NCI-H82 treated with DMSO at 0.1 percent for 48 hours (cell line): Measurements from ENCODE around the gene LDLR.

ENCODE experiments used
- DNase-seq: peaks from one replicate; lab custom pipeline; 2025; ENCODE audit not compliant: unreplicated experiment; lab: John Stamatoyannopoulos, UW

The LDLR gene

DNA sequence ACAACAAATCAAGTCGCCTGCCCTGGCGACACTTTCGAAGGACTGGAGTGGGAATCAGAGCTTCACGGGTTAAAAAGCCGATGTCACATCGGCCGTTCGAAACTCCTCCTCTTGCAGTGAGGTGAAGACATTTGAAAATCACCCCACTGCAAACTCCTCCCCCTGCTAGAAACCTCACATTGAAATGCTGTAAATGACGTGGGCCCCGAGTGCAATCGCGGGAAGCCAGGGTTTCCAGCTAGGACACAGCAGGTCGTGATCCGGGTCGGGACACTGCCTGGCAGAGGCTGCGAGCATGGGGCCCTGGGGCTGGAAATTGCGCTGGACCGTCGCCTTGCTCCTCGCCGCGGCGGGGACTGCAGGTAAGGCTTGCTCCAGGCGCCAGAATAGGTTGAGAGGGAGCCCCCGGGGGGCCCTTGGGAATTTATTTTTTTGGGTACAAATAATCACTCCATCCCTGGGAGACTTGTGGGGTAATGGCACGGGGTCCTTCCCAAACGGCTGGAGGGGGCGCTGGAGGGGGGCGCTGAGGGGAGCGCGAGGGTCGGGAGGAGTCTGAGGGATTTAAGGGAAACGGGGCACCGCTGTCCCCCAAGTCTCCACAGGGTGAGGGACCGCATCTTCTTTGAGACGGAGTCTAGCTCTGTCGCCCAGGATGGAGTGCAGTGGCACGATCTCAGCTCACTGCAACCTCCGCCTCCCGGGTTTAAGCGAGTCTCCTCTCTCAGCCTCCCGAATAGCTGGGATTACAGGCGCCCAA is at the start of gene LDLR:
Gene LDLR, plus strand, starts transcription at position 210 of the 760 bp plus-strand sequence. Its CDS starts 86 bp downstream, at position 296.
- DNase-seq = peak; percentile 87

- DNase-seq = no peak
Observed at GRCh38 chr19:11041194-11041593, 48.1 kb upstream of the LDLR start.

- no peak for DNase-seq
Observed at GRCh38 chr19:11041966-11042627, 47.2 kb upstream of the LDLR start.

- DNase-seq = no peak
Observed at GRCh38 chr19:11044431-11044830, 44.8 kb upstream of the LDLR start.

DNA sequence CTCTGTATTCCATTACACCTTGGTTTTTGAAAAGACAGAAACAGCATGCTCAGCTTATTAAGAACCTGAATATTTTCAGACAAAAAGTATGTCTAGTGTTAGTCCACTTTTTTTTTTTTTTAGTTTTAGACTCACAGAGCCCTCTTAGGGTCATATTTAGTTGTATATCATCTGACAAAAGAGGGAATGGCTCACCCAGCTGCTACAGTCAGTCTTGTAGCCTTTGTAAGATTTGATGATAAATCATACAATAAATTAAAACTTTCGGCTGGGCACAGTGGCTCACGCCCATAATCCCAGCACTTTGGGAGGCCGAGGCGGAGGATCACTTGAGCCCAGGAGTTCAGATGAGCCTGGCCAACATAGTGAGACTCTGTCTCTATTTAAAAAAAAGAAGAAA is 43.7 kb upstream of the LDLR start:
- DNase-seq = no peak

DNA sequence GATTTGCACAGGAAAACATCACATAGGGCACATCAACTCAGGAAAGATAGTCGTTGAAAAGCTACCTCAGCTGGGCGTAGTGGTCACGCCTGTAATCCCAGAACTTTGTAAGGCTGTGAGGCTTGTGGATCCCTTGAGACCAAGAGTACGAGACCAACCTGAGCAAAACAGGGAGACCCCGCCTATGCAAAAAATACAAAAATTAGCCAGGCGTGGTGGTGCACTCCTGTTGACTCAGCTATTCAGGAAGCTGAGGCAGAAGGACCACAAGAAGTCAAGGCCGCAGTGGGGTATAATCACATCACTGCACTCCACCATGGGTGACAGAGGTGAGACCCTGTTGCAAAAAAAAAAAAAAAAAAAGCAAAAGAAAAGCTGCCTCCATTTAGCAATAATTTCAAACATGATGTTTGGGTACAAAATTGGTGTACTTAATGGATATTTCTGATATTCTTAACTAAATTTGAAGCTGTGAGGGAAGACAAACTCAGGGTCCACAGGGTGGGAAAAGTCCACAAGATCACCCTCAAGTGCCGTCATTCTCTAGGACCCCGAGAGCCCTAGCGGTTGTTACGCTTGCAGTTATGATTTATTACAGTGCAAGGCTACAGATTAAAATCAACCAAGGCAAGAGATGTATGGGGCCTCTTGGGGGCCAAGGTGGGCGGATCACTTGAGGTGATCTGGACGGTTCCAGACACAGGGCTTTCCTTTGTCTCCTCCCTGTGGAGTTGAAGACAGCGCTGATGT is 42.5 kb upstream of the LDLR start:
- DNase-seq = no peak

DNA sequence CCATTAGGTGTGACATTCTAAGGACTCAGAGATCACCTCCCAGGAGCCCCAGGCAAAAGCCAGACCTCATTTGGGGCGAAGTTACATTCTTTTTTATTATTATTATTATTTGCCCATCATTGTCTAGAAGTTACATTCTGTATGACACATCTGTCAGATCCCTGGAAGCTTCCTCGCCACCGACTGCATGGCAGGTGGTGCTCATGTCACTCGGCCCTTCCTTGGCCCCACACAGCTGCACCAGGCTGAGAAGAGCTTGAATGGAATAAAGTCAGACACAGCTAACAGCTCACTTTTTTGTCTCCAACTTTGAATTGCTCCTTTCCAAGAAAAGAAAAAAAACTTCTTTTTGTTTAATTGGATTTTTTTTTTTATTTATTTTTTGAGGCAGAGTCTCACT is 41.4 kb upstream of the LDLR start:
- no peak for DNase-seq

- DNase-seq = no peak
Observed at GRCh38 chr19:11050323-11051114, 38.7 kb upstream of the LDLR start.

DNA sequence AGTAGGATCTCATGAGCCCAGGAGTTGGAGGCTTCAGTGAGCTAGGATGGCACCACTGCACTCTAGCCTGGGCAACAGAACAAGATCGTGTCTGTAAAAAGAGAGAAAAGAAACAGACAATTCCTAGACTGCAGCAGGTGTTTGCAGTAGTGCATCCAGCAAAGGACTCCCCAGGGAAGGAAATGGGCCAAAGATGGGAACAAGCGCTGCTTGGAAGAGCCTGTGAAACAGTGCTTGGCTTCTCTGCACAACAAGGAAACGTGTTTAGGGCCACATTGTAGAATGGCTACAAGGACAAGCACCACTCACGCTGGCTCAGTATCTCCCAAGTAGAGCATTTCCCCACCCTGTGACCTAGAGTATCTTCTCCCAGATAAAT is 35.5 kb upstream of the LDLR start:
- DNase-seq = no peak

DNA sequence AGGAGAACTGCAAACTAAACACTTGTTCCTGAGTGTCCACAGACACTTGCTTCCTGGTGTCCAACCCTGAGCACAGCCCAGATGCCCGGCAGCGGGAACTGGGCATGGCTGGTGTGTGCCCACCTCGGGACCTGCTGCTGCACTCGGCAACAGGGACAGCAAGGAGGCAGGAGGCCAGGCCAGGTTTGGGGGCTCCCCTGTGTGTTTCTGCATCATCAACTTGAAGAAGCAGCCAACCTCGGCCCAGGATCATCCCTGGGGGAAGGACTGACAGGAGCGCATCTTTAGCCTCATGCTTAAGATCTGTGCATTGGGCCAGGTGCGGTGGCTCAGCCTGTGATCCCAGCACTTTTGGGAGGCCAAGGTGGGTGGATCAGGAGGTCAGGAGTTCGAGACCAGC is 35.1 kb upstream of the LDLR start:
- no peak for DNase-seq

GRCh38 chr19:11054628-11055027 is 34.6 kb upstream of the LDLR start:
- no peak for DNase-seq

GRCh38 chr19:11058246-11059030 is 30.8 kb upstream of the LDLR start:
- no peak for DNase-seq

DNA sequence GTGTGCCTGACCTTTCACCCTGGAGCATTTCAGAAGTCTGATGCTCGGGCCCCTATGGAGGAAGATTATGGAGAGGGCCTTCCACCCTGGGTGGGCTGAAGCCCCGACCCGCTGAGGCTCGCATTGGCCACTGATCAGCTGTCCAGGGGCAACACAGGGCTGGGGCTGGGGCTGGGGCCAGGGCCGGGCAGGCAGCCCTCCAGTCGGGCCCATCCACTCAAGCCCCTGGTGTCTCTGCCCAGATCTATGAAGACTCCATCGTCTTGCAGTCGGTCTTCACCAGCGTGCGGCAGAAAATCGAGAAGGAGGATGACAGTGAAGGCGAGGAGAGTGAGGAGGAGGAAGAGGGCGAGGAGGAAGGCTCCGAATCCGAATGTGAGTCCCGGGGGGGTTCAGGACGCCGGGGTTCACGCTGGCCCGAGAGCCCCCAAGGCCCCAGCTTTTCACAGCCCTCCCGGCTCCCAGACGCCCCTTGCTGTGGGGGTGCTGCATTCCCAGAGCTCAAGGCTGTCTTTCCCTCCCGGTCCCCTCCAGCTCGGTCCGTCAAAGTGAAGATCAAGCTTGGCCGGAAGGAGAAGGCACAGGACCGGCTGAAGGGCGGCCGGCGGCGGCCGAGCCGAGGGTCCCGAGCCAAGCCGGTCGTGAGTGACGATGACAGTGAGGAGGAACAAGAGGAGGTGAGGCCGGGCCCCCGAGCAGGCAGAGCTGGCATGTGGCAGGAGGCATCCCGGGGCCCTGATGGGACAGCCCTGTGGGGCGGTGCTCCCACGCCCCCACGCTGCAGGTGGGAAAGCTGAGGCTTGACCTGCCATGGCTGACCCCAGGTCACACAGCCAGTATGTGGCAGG is 29.5 kb upstream of the LDLR start:
- no peak for DNase-seq

- no peak for DNase-seq
Observed at GRCh38 chr19:11061952-11062351, 27.3 kb upstream of the LDLR start.

GRCh38 chr19:11063434-11063833 is 25.8 kb upstream of the LDLR start:
- DNase-seq = no peak

- no peak for DNase-seq
Observed at GRCh38 chr19:11064831-11065303, 24.4 kb upstream of the LDLR start.

GRCh38 chr19:11066326-11066725 is 22.9 kb upstream of the LDLR start:
- no peak for DNase-seq

GRCh38 chr19:11067356-11068113 is 21.7 kb upstream of the LDLR start:
- no peak for DNase-seq

DNA sequence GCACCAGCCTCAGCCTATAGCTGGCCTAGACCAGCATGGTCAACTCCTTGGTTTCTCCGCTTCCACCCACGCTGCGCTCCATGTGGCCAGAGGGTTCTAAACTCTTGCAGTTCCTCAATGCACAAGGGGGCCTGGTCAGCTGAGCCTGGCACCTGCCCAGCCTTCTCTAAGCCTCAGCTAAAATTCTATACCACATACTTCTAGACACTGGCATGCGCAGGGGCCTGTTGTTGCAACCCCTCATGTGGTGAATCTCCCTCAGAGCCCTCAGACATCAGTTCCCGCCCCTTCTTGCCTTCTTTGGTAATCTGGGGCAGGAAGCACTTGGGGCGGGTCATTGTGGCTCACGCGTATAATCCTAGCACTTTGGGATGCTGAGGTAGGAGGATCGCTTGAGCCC is 19.7 kb upstream of the LDLR start:
- DNase-seq = peak; percentile 11
